HL-60/S4 treated with phorbol 12-myristate 13-acetate at 8.2 ng/mL for 4 days and 3 days (cell line): ENCODE measurements around the gene POLN.

Experiments
- in situ Hi-C: fragments of 300-500 bp; cut with MboI; formaldehyde crosslinking; loops from 2 replicates; pipeline ENCODE4 v1.15.0; 2022; ENCODE audit warnings: low sequenced_read_pairs

Gene POLN

DNA sequence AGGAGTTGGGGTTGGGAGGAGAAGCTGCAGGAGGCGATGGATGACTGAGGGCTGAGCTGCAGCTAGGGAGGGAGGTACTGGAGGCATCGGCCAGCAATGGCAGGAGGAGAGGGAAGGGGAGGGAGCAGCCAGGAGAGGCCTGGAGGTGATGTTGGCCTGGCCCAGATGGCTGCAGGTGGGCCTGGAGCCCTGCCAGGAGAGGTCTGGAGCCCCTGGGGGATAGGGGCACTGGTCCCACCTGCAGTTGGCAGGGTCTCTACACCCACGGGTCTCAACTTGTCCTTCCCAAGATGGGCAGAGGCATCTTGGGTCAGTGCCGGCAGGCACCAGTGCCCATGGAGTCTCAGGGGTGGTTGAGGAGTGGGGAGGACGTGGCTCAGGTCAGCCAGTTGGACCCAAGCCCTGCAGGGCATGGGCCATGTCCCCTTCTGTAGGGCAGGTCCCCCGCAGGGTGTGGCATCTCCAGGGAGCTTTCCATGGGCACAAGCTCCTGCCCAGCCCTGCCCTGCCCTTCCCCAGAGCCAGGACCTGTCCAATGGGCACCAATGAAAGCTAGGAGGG, 22.6 kb upstream of the POLN start:
- in situ Hi-C loops, result no loop called here

- in situ Hi-C loops, result no loop called here
Observed at GRCh38 chr4:2263926-2264321, 22.0 kb upstream of the POLN start.

- in situ Hi-C loops, result no loop called here
Observed at GRCh38 chr4:2262944-2263250, 21.0 kb upstream of the POLN start.

DNA sequence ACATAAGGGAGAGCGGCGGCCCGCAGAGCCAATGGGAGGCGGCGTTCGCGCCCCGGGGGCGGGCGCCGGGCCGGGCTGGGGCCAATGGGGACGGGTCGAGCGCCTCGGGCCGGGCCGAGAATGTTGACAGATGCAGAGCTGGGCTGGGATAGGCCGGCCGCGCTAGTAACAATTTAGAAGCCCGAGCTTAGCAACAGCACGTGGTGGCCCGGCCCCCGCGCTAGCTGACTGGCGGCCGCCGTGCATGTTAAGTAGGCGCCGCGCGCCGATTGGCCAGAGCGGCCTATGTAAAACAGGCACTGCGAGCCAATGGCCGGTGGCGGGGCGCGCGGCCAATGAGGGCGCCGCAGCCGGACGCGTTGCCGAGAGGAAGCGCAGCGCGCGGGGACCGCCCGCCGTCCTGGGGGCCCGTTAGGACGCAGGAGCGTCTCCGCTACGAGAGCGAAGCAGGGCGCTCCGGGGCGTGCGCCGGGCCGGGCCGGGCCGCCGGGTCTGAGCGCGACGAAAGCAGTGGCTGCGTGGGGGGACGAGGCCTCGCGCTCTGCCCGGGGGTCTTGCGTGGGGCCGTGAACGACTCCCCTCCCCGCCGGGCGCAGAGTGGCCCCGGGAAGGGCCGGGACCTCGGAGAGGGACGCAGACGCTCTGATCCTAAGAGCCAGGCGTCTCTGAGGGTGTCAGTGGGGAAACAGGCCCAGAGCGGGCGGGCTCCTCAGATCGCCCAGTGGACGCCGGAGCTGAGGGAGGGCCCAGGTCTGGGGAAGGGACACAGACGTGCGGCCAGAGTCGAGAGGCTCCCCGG, 20.4 kb upstream of the POLN start:
- in situ Hi-C loops, result no loop called here

GRCh38 chr4:2261853-2262144, 19.9 kb upstream of the POLN start, which contains the start of gene MXD4:
MXD4 (minus strand) TSS chr4:2262109; CDS start chr4:2261980, 129 bp downstream.
- in situ Hi-C loops, result no loop called here

DNA sequence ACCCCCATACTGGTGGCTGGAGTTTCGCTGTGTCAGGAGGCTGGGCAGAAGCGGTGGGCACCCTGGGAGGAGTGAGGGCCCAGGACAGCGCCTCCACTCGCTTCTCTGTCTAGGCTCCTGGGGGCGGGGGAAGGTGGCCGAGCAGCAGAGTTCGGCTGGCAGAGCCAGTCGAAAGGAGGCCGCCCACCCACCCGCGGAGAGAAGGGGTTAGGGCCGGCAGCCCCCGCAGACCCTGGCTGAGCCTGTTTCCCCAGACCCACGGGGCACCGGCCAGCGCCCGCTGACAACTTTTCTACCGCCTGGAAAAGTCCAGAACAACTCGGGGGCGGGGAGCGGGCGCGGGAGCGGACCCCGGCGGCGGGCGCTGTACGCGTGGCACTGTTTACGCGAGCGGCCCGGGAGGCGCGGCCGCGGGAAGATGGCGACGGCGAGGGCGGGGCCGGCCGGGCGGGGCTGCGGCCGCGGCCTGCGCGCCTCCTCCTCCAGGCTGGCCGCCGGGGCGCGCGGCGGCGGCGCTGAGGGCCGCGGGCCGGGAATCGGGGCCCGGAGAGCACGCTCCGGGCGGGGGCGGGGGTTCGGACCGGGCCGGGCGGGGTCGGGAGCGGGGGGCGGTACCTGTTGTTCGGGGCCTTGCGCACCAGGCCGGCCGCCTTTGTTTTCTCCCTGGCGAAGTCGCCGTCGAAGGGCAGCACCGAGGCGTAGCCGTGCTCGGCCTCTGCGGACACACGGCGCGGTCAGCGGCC, 19.4 kb upstream of the POLN start:
- in situ Hi-C loops, result no loop called here

DNA sequence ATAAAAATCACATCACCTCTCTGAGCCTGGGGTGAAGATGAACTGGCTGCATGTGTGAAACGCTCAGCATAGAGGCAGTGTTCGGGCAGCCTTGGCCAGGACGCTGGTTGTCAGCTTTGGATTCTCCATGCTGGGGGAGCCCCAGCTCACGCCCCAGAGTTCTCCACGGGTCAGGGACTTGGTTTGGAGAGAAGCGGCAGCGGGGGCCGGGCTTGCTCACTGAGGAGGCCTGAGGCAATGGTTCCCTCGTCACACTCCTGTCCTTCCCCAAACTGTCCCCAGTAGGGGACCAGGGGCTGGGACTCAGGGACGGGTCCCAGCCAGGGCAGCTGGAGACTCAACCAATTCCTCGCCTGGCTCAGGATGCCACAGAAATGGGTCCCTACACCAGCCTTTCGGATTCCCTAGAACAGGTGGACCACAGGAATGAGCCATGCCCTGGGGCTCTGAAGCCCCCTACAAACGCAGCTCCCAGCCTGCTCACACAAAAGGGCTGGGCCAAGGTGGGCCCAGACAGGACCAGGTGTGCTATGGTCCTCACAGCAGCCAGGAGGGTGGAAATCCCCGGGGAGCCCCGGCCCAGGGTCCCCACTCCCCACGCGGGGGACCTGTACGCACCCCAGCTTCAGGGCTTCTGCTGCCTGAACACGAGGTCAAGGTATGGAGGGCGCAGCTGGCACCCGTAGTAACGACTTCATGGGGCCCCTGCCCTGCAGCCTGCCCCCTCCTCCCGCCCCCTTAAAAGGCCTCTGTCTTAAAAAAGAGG, 18.6 kb upstream of the POLN start:
- in situ Hi-C loops, result no loop called here

GRCh38 chr4:2259541-2260343, 17.8 kb upstream of the POLN start:
- in situ Hi-C loops, result no loop called here

DNA sequence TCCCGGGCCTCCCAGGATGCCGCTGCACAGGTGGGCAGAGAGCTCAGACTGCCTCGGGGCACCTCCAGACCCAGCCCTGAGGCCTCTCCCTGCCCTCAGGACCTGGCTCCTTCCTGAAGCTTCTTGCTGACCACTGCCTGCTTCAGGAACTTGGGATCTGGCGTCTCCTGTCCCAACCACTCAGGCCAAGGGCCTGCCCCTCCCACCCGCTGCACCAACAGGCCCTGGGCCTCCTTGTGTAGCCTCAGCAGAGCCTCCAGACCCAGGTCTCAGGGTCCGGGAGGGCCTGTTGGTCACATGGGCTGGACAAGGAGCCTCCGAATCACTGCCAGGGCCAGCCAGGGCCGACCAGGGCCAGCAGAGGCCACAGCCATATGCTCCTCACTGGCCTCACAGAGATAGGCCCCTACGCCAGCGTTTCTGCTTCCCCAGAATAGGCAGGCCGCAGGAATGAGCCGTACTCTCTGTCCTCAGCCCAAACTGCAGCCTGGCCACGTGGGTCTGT, 17.2 kb upstream of the POLN start:
- in situ Hi-C loops, result no loop called here

DNA sequence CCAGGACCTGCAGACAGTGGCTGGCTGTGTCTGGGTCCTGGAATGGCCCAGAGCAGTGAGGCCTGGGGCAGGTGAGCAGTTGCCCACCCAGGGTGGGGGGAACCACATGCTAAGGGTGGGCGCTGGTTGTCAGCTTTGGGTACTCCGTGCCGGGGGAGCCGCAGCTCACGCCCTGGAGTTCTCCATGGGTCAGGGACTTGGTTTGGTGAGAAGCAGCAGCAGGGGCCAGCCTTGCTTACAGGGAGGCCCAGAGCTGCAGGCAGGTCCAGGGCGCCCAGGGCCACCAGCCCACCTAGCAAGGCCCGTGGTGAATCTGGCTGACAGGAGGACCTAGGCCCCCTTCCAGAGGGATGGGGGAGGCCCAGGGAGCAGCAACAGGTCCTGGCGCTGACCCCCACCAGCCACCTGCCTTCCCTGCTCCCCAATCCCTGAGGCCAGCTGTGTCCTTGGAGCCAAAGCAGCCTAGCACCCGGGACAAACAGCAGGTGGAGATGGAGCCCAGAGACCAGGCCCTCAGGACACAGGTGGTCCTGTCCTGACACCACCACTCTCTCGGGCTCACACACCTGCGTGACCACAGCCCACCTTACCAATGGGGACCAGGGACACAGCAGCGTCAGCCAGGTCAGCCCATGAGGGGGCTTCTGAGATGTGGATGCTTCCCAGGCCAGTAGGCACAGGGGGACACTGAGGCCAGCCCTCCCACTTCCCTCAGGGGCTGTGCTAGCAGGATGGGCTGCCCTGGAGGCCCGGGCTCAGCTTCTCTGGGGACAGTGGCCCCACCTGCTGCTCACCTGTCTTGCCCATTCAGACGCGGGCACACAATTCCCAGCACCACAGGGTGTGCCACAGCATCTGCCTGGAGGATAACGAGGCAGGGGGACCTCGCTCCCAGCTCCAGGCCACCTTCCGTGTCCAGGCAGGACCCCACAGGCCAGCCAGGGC, 16.4 kb upstream of the POLN start:
- in situ Hi-C loops, result no loop called here

- in situ Hi-C loops, result no loop called here
Observed at GRCh38 chr4:2257361-2258081, 15.6 kb upstream of the POLN start.

DNA sequence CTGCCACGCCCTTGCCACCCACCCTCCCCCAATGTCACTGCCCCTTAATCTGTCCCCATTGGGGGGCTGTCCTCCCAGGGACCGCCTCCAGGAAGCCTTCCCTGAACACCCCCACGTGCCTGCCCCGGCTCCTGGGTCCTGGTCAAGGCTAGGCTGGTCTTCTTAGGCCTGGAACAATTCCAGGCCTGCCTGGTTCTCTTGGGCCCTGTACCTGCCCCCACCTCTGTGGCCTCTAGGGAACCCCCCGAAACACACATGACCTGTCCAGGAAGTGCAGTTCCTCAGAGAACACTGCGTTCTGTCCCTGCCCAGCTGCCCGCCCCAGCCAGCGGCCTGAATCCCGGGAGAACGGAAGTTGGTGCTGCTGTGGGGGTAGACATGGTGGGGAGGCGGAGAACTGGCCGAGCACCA, 14.9 kb upstream of the POLN start:
- in situ Hi-C loops, result no loop called here

DNA sequence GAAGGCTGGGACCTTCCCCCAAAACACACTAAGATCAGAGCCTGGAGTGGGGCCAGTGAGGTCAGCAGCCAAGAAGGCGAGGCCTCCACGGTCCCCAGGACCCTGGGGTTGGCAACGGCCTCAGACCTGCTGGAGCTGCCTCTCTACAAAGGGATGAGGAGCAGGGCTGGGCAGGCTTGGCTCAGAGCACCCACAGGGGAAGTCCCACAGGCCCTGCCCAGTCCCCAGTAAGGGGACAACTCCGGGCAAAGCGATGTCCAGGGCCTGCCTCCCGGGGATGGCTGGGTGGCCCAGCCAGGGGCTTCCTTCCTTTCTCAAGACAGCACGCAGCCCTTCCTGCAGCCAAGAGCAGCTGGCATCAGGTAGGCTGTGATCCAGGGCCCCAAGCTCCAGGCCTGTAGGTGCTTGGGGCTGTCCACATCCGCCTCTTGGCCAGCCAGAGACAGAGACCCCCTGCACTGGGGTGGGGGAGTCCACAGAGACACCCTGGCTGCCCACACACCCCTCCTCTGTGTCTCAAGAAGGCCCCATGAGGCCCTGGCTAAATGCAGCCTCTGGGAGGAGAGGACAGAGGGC, 14.3 kb upstream of the POLN start:
- in situ Hi-C loops, result no loop called here

- in situ Hi-C loops, result no loop called here
Observed at GRCh38 chr4:2255501-2256155, 13.7 kb upstream of the POLN start.

- in situ Hi-C loops, result no loop called here
Observed at GRCh38 chr4:2254665-2255500, 13.0 kb upstream of the POLN start.

DNA sequence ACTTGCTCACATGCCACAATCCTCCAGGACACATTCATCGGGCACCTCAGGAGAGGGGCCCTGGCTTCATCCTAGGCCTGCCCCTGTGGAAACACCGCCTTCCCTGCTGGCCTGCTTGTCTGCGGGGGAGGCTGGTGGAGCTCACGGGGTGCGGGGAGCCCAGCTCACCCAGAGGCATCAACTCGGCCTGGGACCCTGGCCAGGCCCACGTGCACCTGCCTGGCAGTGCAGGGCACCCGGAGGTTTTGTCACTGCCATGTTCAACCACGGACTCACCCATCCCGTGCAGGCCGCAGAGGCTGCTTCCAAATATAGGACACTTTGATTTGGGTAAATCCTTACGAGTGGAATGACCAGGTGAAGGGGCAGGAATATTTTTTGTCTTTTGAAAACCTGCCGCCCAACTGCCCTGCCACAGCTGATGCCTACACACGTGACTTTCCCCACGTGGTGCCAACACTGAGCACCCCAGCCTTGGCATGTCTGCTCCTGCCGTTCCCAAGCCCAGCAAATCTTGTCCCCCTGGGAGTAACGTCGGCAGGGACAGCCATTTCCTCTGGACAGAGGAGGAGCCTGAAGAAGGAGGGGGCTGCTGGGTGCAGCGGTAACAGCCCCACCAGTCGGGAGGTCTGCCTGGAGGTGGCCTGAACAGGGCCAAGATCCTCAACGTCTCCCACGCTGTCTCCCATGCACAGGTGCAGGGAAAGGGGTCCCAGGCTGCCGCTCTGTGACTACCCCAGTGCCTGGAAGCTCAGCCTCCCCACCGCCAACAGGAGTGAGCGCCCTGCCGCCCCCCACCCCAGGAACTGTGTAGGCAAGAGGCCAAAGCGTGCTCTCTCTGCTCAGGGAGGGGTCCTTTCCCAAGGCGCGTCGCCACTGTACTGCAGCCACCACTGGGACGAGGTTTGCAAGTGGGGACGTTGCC, 11.5 kb upstream of the POLN start:
- in situ Hi-C loops, result no loop called here
